Measurements from ENCODE around the gene EYA4.

- TF ChIP-seq EZH2 (optimal IDR thresholded peaks at IDR 0.05; ENCODE audit: low read depth, low read length) (no peak), CTCF (IDR thresholded peaks at IDR 0.05; ENCODE audit: low read length) (no peak), EZH2phosphoT487 (IDR thresholded peaks at IDR 0.05; ENCODE audit: low read length) (no peak)
These were observed at the start of gene EYA4 for GRCh38 chr6:133241086-133241900.

Data from MM.1S (cell line).